HepG2 (cell line): ENCODE results near the gene MYO3B. TPM values are rescaled to one million over a fixed set of nuclear protein-coding genes. Genes with fewer than 3 reads are reported as not detected.

Source experiments
- ATAC-seq: fragments of 200-7000 bp; cut with Tn5 transposase; 3 replicates; pipeline ENCODE4 v1.9.1; 2020; ENCODE audit warnings: mild to moderate bottlenecking, moderate library complexity
- BruUV-seq: library from RNA; stranded (reverse); fragments of 400-500 nt; replicated peaks from 2 replicates; lab custom pipeline; 2021; lab: Mats Ljungman, UMichigan
- CTCF ChIA-PET: fragments of 300-600 bp; formaldehyde crosslinking; extraction: SDS; loops from one replicate; lab custom pipeline; 2021; ENCODE audit warnings: low total read pairs, inconsistent platforms, low intra/inter-chr PET ratio; lab: Yijun Ruan, JAX
- POLR2A ChIA-PET: fragments of 350-600 bp; sonication (Branson Sonifier 250); formaldehyde crosslinking; loops from one replicate; lab custom pipeline; 2020; ENCODE audit warnings: antibody characterized with exemption, inconsistent platforms; lab: Yijun Ruan, JAX
- DNase-seq: peaks from one replicate; pipeline ENCODE4 v3.0.0-alpha.2; 2015; ENCODE audit warnings: low spot score
- FAIRE-seq: peaks from 3 replicates; lab custom pipeline; 2011; peaks lifted over from hg19 to GRCh38; lab: Jason Lieb, UNC
- H2AFZ ChIP-seq: one replicate; pipeline ENCODE4 v1.6.1; 2011; ENCODE audit warnings: low read length, inconsistent platforms
- H3K27ac ChIP-seq: fragments of 300-600 bp; 3 replicates; pipeline ENCODE4 v1.8.0; 2011; ENCODE audit warnings: mixed run types, mild to moderate bottlenecking, mixed read lengths, low read length, inconsistent platforms; ENCODE audit not compliant: insufficient read depth; ENCODE audit errors: extremely low read length
- H3K27me3 ChIP-seq, 2 experiments: fragments of 200-600 bp in 1 of 2; 2 replicates in 1 of 2; 3 replicates in 1 of 2; pipeline versions ENCODE4 v1.6.0 to v1.8.0; 2011; ENCODE audit warnings: low read length in 2 of 2, mild to moderate bottlenecking in 2 of 2, moderate library complexity in 2 of 2, inconsistent platforms in 1 of 2; ENCODE audit not compliant: insufficient read depth in 2 of 2, control insufficient read depth in 1 of 2
- H3K36me3 ChIP-seq, 2 experiments: fragments of 200-600 bp in 1 of 2; replicated peaks in 1 of 2; 2 replicates in 1 of 2; 3 replicates in 1 of 2; pipeline versions ENCODE4 v1.5.1 to v1.8.0; 2011; ENCODE audit warnings: low read length in 2 of 2, inconsistent platforms in 1 of 2; ENCODE audit not compliant: insufficient read depth in 2 of 2, control insufficient read depth in 1 of 2
- H3K4me1 ChIP-seq: 2 replicates; pipeline ENCODE4 v1.5.1; 2012; ENCODE audit warnings: low read length, inconsistent platforms; ENCODE audit not compliant: insufficient read depth
- H3K4me2 ChIP-seq: 2 replicates; pipeline ENCODE4 v1.6.0; 2011; ENCODE audit warnings: low read depth, low read length, inconsistent platforms
- H3K4me3 ChIP-seq, 3 experiments: fragments of 200-600 bp in 1 of 3; sonication (generic), shearing (Covaris generic) in 1 of 3; replicated peaks in 1 of 3; 2 replicates each; pipeline ENCODE4 v1.5.1; 2011 to 2016; ENCODE audit warnings: low read length in 3 of 3, inconsistent platforms in 2 of 3, low read depth in 2 of 3, mild to moderate bottlenecking in 2 of 3, control low read depth in 1 of 3, mixed read lengths in 1 of 3; ENCODE audit not compliant: insufficient read depth in 1 of 3
- H3K79me2 ChIP-seq: one replicate; pipeline ENCODE4 v1.6.1; 2011; ENCODE audit warnings: low read length, inconsistent platforms; ENCODE audit not compliant: insufficient read depth
- H3K9ac ChIP-seq: 2 replicates; pipeline ENCODE4 v1.6.0; 2011; ENCODE audit warnings: mild to moderate bottlenecking, low read depth, low read length, inconsistent platforms; ENCODE audit not compliant: insufficient read depth
- H3K9me3 ChIP-seq: 2 replicates; pipeline ENCODE4 v1.5.1; 2012; ENCODE audit warnings: mild to moderate bottlenecking, low read length
- H4K20me1 ChIP-seq: 2 replicates; pipeline ENCODE4 v1.6.0; 2011; ENCODE audit warnings: inconsistent platforms, mild to moderate bottlenecking, low read length, moderate library complexity; ENCODE audit not compliant: insufficient read depth
- ELK4 ChIP-seq: sonication (generic); formaldehyde crosslinking; IDR thresholded peaks from 2 replicates; pipeline ENCODE4 v1.9.0; 2021; ENCODE audit warnings: missing genetic modification reagents, borderline replicate concordance
- HMG20B ChIP-seq: conservative IDR thresholded peaks from 2 replicates; pipeline ENCODE4 v1.6.1; 2016; ENCODE audit warnings: missing genetic modification reagents, missing compliant biosample characterization
- MAFK ChIP-seq, 2 experiments: IDR thresholded peaks in 1 of 2; conservative IDR thresholded peaks in 1 of 2; 2 replicates each; pipeline ENCODE4 v1.6.1; 2011; ENCODE audit warnings: improper control_type of control experiment in 2 of 2, low read length in 2 of 2
- MYNN ChIP-seq: sonication (generic); formaldehyde crosslinking; IDR thresholded peaks from 2 replicates; pipeline ENCODE4 v1.4.0; 2020; ENCODE audit warnings: mild to moderate bottlenecking, low read depth, missing genetic modification reagents
- NR2F1 ChIP-seq, 2 experiments: fragments of 450-650 bp in 1 of 2; formaldehyde crosslinking in 1 of 2; IDR thresholded peaks; 2 replicates each; pipeline versions ENCODE4 v1.5.0 to v1.6.1; 2016 to 2020; ENCODE audit warnings: mild to moderate bottlenecking in 1 of 2, missing compliant biosample characterization in 1 of 2, missing genetic modification reagents in 1 of 2, moderate library complexity in 1 of 2
- ZNF235 ChIP-seq: sonication (generic); formaldehyde crosslinking; IDR thresholded peaks from 2 replicates; pipeline ENCODE4 v1.8.1; 2023; ENCODE audit warnings: mild to moderate bottlenecking, missing genetic modification reagents, borderline replicate concordance
- ZNF782 ChIP-seq: sonication (generic); formaldehyde crosslinking; IDR thresholded peaks from 2 replicates; pipeline ENCODE4 v1.4.0; 2020; ENCODE audit warnings: missing genetic modification reagents, mild to moderate bottlenecking, borderline replicate concordance
- WGBS: methylation state at CpG from one replicate; pipeline ENCODE4 v1.1.6; 2017; ENCODE audit warnings: low lambda C conversion rate; 5-methylcytosine and 5-hydroxymethylcytosine counted together
- in situ Hi-C: cut with HindIII; loops from 2 replicates; pipeline ENCODE4 v1.10.0; 2017; ENCODE audit warnings: low pct_unique_long_range_greater_than_20kb; ENCODE audit not compliant: extremely low pct_ligation_motif_present
- intact Hi-C: fragments of 100-400 bp; cut with micrococcal nuclease; formaldehyde crosslinking; loops from one replicate; pipeline ENCODE4 v1.10.0; 2022; ENCODE audit not compliant: unreplicated experiment
- polyA plus RNA-seq, 8 experiments: library from polyadenylated mRNA; depleted of rRNA in 3 of 8; stranded (reverse) in 7 of 8; unstranded in 1 of 8; fragments of >200 nt; fragmentation: Illumina TruSeq in 4 of 8; extraction: Trizol in 4 of 8; gene quantifications; 2 replicates each; pipeline versions ENCODE4 v1.2.1 to v1.2.3, GENCODE V29; 2011 to 2016; ENCODE audit warnings: low read depth in 4 of 8, missing spikeins in 1 of 8, mixed read lengths in 1 of 8; ENCODE audit not compliant: insufficient read depth in 1 of 8
- total RNA-seq, 5 experiments: library from RNA; depleted of rRNA; stranded (reverse); fragments of >200 nt; fragmentation: Illumina TruSeq; extraction: Trizol; gene quantifications; 2 replicates each; pipeline ENCODE4 v1.2.3, GENCODE V29; 2016; ENCODE audit warnings: low read depth in 1 of 5
- TF ChIP-seq, protein P1 (sequence below): sonication (generic); formaldehyde crosslinking; IDR thresholded peaks from 2 replicates; pipeline ENCODE4 v1.4.0; 2020; ENCODE audit warnings: missing genetic modification reagents

MYO3B gene
- total and polyA plus RNA-seq, 2 of the 13 experiments (the other 11 are each of a cell fraction or from before 2014, with no cell fraction given) = 0.01 TPM; not detected in 1

- intact Hi-C loops (no loop called here), in situ Hi-C loops (no loop called here)
- ATAC-seq (no peak), DNase-seq (no peak), FAIRE-seq (no peak)
- Histone ChIP-seq H4K20me1 (no peaks in the 10 kb centered on the region), H3K4me3 (no peak overlapping the region), H3K36me3 (no peaks in the 10 kb centered on the region), H3K27ac (no peak overlapping the region), H3K9ac (no peak overlapping the region), H3K4me1 (no peaks in the 10 kb centered on the region), H2AFZ (no peak overlapping the region), H3K79me2 (no peaks in the 10 kb centered on the region), H3K4me2 (no peak overlapping the region), H3K9me3 (no peaks in the 10 kb centered on the region), H3K27me3 (peaks cover 0 to 32% of the 10 kb centered on the region in 2 experiments; a peak in 4 of 5 replicates)
- no peak for TF ChIP-seq NR2F1 (CRISPR knock-in tag; IDR thresholded peaks at IDR 0.05)
- no peak for TF ChIP-seq ZNF782 (CRISPR knock-in tag)
- TF ChIP-seq MAFK (conservative IDR thresholded peaks at IDR 0.05 in 1 of 2, IDR thresholded peaks at IDR 0.05 in 1 of 2; ENCODE audit: low read length in 2 of 2) = 0 out of 4 replicates have a peak, but pooled peaks of 1 of the 2 experiments have one; percentile 16
- TF ChIP-seq, protein P1, sequence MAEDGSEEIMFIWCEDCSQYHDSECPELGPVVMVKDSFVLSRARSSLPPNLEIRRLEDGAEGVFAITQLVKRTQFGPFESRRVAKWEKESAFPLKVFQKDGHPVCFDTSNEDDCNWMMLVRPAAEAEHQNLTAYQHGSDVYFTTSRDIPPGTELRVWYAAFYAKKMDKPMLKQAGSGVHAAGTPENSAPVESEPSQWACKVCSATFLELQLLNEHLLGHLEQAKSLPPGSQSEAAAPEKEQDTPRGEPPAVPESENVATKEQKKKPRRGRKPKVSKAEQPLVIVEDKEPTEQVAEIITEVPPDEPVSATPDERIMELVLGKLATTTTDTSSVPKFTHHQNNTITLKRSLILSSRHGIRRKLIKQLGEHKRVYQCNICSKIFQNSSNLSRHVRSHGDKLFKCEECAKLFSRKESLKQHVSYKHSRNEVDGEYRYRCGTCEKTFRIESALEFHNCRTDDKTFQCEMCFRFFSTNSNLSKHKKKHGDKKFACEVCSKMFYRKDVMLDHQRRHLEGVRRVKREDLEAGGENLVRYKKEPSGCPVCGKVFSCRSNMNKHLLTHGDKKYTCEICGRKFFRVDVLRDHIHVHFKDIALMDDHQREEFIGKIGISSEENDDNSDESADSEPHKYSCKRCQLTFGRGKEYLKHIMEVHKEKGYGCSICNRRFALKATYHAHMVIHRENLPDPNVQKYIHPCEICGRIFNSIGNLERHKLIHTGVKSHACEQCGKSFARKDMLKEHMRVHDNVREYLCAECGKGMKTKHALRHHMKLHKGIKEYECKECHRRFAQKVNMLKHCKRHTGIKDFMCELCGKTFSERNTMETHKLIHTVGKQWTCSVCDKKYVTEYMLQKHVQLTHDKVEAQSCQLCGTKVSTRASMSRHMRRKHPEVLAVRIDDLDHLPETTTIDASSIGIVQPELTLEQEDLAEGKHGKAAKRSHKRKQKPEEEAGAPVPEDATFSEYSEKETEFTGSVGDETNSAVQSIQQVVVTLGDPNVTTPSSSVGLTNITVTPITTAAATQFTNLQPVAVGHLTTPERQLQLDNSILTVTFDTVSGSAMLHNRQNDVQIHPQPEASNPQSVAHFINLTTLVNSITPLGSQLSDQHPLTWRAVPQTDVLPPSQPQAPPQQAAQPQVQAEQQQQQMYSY = no peak
- no peak for TF ChIP-seq MYNN (CRISPR knock-in tag)
- no peak for TF ChIP-seq HMG20B (CRISPR knock-in tag)
- TF ChIP-seq ELK4 (CRISPR knock-in tag) = no peak
- TF ChIP-seq ZNF235 (CRISPR knock-in tag) = no peak
- 13% methylated on average over 4 of the region's 4 CpGs for WGBS
- POLR2A ChIA-PET = no interaction called here
- CTCF ChIA-PET = no interaction called here
- no TSS peak for BruUV-seq
Observed at GRCh38 chr2:170598067-170598395, 420.1 kb downstream of the MYO3B start.
